ENCODE results near the gene TENM4.

The TENM4 gene

GRCh38 chr11:79313530-79313913 is 127.3 kb downstream of the TENM4 start:
- ATAC-seq (replicated peaks; ENCODE audit: extremely low read depth, poor library complexity, severe bottlenecking) (no peak), DNase-seq (ENCODE audit: low spot score in 2 of 2) (no peak)
- Mint-ChIP-seq H3K4me1 (no peaks in the 10 kb centered on the region), H3K4me3 (no peak overlapping the region), H3K9me3 (peaks cover 18% of the 10 kb centered on the region), H3K27ac (ENCODE audit: low read depth) (no peak overlapping the region), H3K27me3 (peaks cover 12% of the 10 kb centered on the region), H3K36me3 (ENCODE audit: insufficient read depth) (peaks cover 1% of the 10 kb centered on the region)

- Mint-ChIP-seq H3K4me1 (no peaks in the 10 kb centered on the region), H3K9me3 (peaks cover 18% of the 10 kb centered on the region), H3K4me3 (no peak overlapping the region), H3K27ac (ENCODE audit: low read depth) (no peak overlapping the region), H3K27me3 (peaks cover 12% of the 10 kb centered on the region), H3K36me3 (ENCODE audit: insufficient read depth) (peaks cover 1% of the 10 kb centered on the region)
- DNase-seq (ENCODE audit: low spot score in 2 of 2) (no peak), ATAC-seq (replicated peaks; ENCODE audit: extremely low read depth, poor library complexity, severe bottlenecking) (no peak)
These were observed 128.0 kb downstream of the TENM4 start for GRCh38 chr11:79312617-79313529.

GRCh38 chr11:79311461-79311860 is 129.4 kb downstream of the TENM4 start:
- no peaks in the 10 kb centered on the region for H3K4me1 Mint-ChIP-seq
- no peak overlapping the region for H3K27ac Mint-ChIP-seq (ENCODE audit: low read depth)
- ATAC-seq (replicated peaks; ENCODE audit: extremely low read depth, poor library complexity, severe bottlenecking), result no peak
- peaks cover 1% of the 10 kb centered on the region for H3K36me3 Mint-ChIP-seq (ENCODE audit: insufficient read depth)
- peaks cover 12% of the 10 kb centered on the region for H3K27me3 Mint-ChIP-seq
- no peak for DNase-seq (ENCODE audit: low spot score in 2 of 2)
- no peak overlapping the region for H3K4me3 Mint-ChIP-seq
- H3K9me3 Mint-ChIP-seq, result peaks cover 24% of the 10 kb centered on the region

DNA sequence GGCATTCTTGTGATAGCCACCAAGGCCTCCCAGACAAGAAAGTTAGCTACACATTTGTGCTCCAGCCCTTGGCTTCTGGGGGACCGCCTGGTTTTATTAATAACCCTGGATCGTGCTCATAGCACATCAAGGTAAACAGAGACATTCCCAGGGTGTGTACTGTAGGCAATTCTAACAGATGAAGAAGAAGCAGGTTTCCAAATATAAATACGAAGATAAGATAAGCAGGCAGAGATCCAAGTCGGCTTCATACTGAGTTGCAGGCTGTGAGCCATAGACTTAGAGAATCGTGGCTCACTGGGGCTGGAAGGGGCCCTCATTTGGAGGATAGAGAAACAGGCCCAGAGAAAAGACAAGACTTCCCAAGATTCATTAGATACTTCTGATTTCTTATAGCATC is 131.4 kb downstream of the TENM4 start:
- Mint-ChIP-seq H3K27me3 (peaks cover 11% of the 10 kb centered on the region), H3K4me3 (no peak overlapping the region), H3K36me3 (ENCODE audit: insufficient read depth) (peaks cover 1% of the 10 kb centered on the region), H3K27ac (ENCODE audit: low read depth) (no peak overlapping the region), H3K9me3 (peaks cover 8% of the 10 kb centered on the region), H3K4me1 (no peaks in the 10 kb centered on the region)
- DNase-seq (ENCODE audit: low spot score in 2 of 2) (no peak), ATAC-seq (replicated peaks; ENCODE audit: extremely low read depth, poor library complexity, severe bottlenecking) (no peak)

DNA sequence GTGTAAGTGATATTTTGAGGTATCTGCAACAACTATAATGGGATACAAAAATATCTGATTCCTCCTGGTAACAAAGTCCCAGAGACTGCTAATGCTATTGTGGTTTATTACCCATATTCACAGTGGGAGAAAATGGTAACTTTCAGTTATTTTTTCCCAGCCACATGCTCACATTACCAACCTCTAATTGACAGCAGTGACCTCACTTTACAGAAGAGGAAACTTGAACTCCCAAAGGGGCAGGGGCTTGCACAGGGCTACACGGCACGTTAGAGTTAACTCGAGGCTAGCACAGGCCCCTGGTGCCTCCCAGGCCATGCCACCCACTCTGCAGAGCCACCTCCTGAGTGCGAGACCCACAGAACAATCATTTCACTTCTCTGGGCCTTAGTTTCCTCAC is 132.4 kb downstream of the TENM4 start:
- ATAC-seq (replicated peaks; ENCODE audit: extremely low read depth, poor library complexity, severe bottlenecking) (no peak), DNase-seq (ENCODE audit: low spot score in 2 of 2) (no peak)
- Mint-ChIP-seq H3K4me1 (no peaks in the 10 kb centered on the region), H3K9me3 (peaks cover 6% of the 10 kb centered on the region), H3K36me3 (ENCODE audit: insufficient read depth) (peaks cover 1% of the 10 kb centered on the region), H3K27ac (ENCODE audit: low read depth) (no peak overlapping the region), H3K27me3 (peaks cover under 1% of the 10 kb centered on the region), H3K4me3 (no peak overlapping the region)

GRCh38 chr11:79304599-79305212 is 136.1 kb downstream of the TENM4 start:
- DNase-seq (ENCODE audit: low spot score in 2 of 2) (no peak), ATAC-seq (replicated peaks; ENCODE audit: extremely low read depth, poor library complexity, severe bottlenecking) (no peak)
- H3K4me3 Mint-ChIP-seq, result no peak overlapping the region
- no peaks in the 10 kb centered on the region for H3K36me3 Mint-ChIP-seq (ENCODE audit: insufficient read depth)
- no peaks in the 10 kb centered on the region for H3K4me1 Mint-ChIP-seq
- H3K27me3 Mint-ChIP-seq, result no peaks in the 10 kb centered on the region
- no peak overlapping the region for H3K27ac Mint-ChIP-seq (ENCODE audit: low read depth)
- H3K9me3 Mint-ChIP-seq, result peaks cover 6% of the 10 kb centered on the region

DNA sequence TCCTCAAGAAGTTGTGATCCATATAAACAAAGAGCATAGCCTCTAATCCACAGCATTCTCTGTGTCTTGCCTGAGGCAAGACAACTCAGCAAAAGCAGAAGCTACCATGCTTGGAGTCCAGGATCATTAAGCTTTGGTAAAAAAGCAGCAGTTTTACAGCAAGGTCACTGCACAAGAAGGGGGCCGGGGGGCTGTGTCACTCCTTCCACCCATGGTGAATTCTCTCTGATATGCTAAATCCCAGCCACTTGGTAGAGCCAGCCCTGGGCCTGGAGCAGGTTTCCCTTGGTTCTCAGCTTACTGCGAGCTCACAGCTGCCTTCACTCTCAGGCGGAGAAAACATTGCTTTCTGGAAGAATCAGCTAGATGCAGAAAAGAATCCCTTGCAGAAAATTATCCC is 144.7 kb downstream of the TENM4 start:
- no peak overlapping the region for H3K4me3 Mint-ChIP-seq
- no peak for ATAC-seq (replicated peaks; ENCODE audit: extremely low read depth, poor library complexity, severe bottlenecking)

DNA sequence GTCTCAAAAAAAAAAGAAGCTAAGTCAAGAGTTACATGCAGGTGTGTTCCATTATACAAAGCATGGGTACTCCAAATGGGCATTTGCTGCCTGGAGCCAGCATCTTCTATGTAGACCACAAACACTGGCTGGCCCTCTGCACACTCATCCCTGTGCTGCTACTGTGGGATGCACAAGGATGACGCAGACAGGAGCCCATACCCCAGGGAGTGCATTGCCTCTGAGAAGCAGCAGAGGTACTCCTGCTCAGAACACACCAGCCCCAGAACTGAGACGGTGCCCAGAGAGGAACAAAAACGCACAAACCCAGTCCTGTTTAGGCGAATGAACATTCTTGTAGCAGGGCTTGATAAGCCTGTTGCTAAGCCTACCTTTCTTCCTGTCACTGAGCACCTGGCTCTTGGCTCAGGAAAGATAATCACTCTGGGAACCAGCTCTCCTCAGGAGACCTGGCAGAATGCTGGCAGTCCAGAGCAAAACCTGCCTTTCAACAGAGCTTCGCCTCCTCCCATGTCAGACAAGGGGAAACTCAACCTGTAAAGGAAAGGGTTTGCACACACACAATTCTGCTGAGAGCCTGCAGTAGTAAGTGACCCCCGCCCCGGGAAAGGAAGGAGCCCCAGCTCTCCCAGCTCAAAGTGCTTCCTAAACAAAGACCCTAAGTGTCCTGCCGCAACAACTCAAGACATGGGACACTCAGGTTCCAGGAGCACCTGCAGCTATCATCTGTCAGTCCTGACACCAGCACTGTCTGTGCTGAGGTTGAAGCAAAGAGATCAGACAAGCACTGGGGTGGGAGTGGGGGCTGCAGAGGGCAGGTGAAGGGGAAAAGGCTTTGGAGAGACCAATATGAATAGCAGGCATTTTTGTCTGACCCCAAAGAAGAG is 145.7 kb downstream of the TENM4 start:
- Mint-ChIP-seq H3K36me3 (ENCODE audit: insufficient read depth) (peaks cover 2% of the 10 kb centered on the region), H3K9me3 (no peaks in the 10 kb centered on the region), H3K27ac (ENCODE audit: low read depth) (no peak overlapping the region), H3K4me3 (no peak overlapping the region), H3K27me3 (no peaks in the 10 kb centered on the region), H3K4me1 (no peaks in the 10 kb centered on the region)
- ATAC-seq (replicated peaks; ENCODE audit: extremely low read depth, poor library complexity, severe bottlenecking) (no peak), DNase-seq (ENCODE audit: low spot score in 2 of 2) (no peak)

More for the DNA sequence above, 144.7 kb downstream of the TENM4 start:
- no peaks in the 10 kb centered on the region for H3K9me3 Mint-ChIP-seq
- no peaks in the 10 kb centered on the region for H3K27me3 Mint-ChIP-seq
- no peak for DNase-seq (ENCODE audit: low spot score in 2 of 2)
- no peaks in the 10 kb centered on the region for H3K4me1 Mint-ChIP-seq
- peaks cover 2% of the 10 kb centered on the region for H3K36me3 Mint-ChIP-seq (ENCODE audit: insufficient read depth)
- H3K27ac Mint-ChIP-seq (ENCODE audit: low read depth), result no peak overlapping the region

- peaks cover 3% of the 10 kb centered on the region for H3K9me3 Mint-ChIP-seq
- no peak for ATAC-seq (replicated peaks; ENCODE audit: extremely low read depth, poor library complexity, severe bottlenecking)
These were observed 148.9 kb downstream of the TENM4 start for GRCh38 chr11:79291948-79292347.

GRCh38 chr11:79290761-79291160 is 150.1 kb downstream of the TENM4 start:
- no peak overlapping the region for H3K27ac Mint-ChIP-seq (ENCODE audit: low read depth)
- no peak overlapping the region for H3K4me3 Mint-ChIP-seq
- DNase-seq (ENCODE audit: low spot score in 2 of 2) (no peak), ATAC-seq (replicated peaks; ENCODE audit: extremely low read depth, poor library complexity, severe bottlenecking) (no peak)
- no peaks in the 10 kb centered on the region for H3K27me3 Mint-ChIP-seq
- no peaks in the 10 kb centered on the region for H3K4me1 Mint-ChIP-seq
- no peaks in the 10 kb centered on the region for H3K36me3 Mint-ChIP-seq (ENCODE audit: insufficient read depth)
- peaks cover 6% of the 10 kb centered on the region for H3K9me3 Mint-ChIP-seq

More at GRCh38 chr11:79291948-79292347, 148.9 kb downstream of the TENM4 start:
- Mint-ChIP-seq H3K27ac (ENCODE audit: low read depth) (no peak overlapping the region), H3K4me1 (no peaks in the 10 kb centered on the region), H3K4me3 (no peak overlapping the region), H3K36me3 (ENCODE audit: insufficient read depth) (peaks cover 2% of the 10 kb centered on the region), H3K27me3 (no peaks in the 10 kb centered on the region)
- DNase-seq (ENCODE audit: low spot score in 2 of 2), result no peak

DNA sequence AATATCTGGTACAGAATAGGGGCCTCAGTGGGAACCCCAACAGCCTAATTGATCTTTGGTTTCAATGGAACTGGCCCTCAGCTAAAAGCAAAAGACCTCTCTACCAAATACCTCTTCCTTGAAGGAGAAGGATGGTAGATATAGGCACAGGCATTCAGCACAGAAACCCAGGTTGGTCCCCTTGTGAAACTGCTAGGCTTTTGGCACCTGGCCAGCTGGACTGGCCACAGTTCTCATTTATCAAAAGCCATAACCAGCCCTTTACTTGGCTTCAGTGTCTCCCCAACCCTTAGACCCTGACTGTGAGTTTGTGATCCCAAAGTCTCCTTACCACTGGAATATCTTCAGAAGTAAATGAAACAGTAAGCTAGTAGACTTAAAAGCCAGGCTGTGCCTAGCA is 152.9 kb downstream of the TENM4 start:
- Mint-ChIP-seq H3K27ac (ENCODE audit: low read depth) (no peak overlapping the region), H3K4me1 (no peaks in the 10 kb centered on the region), H3K4me3 (no peak overlapping the region), H3K9me3 (peaks cover 6% of the 10 kb centered on the region), H3K27me3 (no peaks in the 10 kb centered on the region), H3K36me3 (ENCODE audit: insufficient read depth) (no peaks in the 10 kb centered on the region)
- ATAC-seq (replicated peaks; ENCODE audit: extremely low read depth, poor library complexity, severe bottlenecking), result no peak
- DNase-seq (ENCODE audit: low spot score in 2 of 2), result no peak

- Mint-ChIP-seq H3K36me3 (ENCODE audit: insufficient read depth) (no peaks in the 10 kb centered on the region), H3K27me3 (no peaks in the 10 kb centered on the region), H3K4me3 (no peak overlapping the region), H3K27ac (ENCODE audit: low read depth) (no peak overlapping the region), H3K4me1 (no peaks in the 10 kb centered on the region), H3K9me3 (peaks cover 6% of the 10 kb centered on the region)
- no peak for DNase-seq (ENCODE audit: low spot score in 2 of 2)
- no peak for ATAC-seq (replicated peaks; ENCODE audit: extremely low read depth, poor library complexity, severe bottlenecking)
These were observed 155.1 kb downstream of the TENM4 start for GRCh38 chr11:79285756-79286155.

All from central memory CD8-positive, alpha-beta T cell (primary cell).